B cell (primary cell): ENCODE results near the gene BANF2. TPM values are rescaled to one million over a fixed set of nuclear protein-coding genes. Genes with fewer than 3 reads are reported as not detected.

ENCODE experiments used
- ATAC-seq: fragments of 200-7000 bp; cut with Tn5 transposase; one replicate; pipeline ENCODE4 v1.10.0; 2021; ENCODE audit warnings: low read depth, mild to moderate bottlenecking, moderate number of reproducible peaks, moderate library complexity
- CTCF ChIA-PET: fragments of 350-600 bp; sonication (Branson Sonifier 250); formaldehyde crosslinking; loops from one replicate; lab custom pipeline; 2021; ENCODE audit warnings: antibody characterized with exemption, inconsistent platforms; lab: Charles Lee
- POLR2A ChIA-PET: fragments of 350-600 bp; sonication (Branson Sonifier 250); formaldehyde crosslinking; loops from one replicate; lab custom pipeline; 2021; ENCODE audit warnings: antibody characterized with exemption; lab: Charles Lee
- DNase-seq: peaks from one replicate; pipeline ENCODE4 v3.0.0; 2013
- H2AFZ ChIP-seq: 2 replicates; pipeline ENCODE4 v1.6.1; 2012; ENCODE audit warnings: mild to moderate bottlenecking, low read depth, low read length; ENCODE audit not compliant: insufficient read depth, poor library complexity, severe bottlenecking
- H3K27ac ChIP-seq, 2 donors: 1 replicate in 1 of 2; 2 replicates in 1 of 2; pipeline ENCODE4 v1.5.1; 2012 to 2013; ENCODE audit warnings: low read length in 2 of 2, mild to moderate bottlenecking in 2 of 2, moderate library complexity in 1 of 2
- H3K27me3 ChIP-seq, 4 experiments: fragments of 200-600 bp in 1 of 4; sonication (generic) in 1 of 4; replicated peaks in 1 of 4; 1 replicate in 2 of 4; 2 replicates in 2 of 4; pipeline versions ENCODE4 v1.6.1 to v1.7.0; 2013 to 2016; ENCODE audit warnings: low read length in 3 of 4, mild to moderate bottlenecking in 2 of 4, mixed read lengths in 1 of 4, moderate library complexity in 1 of 4; ENCODE audit not compliant: insufficient read depth in 4 of 4, control insufficient read depth in 3 of 4; ENCODE audit errors: control extremely low read depth in 1 of 4
- H3K36me3 ChIP-seq, 2 experiments: replicated peaks in 1 of 2; 1 replicate in 1 of 2; 2 replicates in 1 of 2; pipeline versions ENCODE4 v1.6.1 to v1.7.1; 2013; ENCODE audit warnings: low read length in 1 of 2; ENCODE audit not compliant: insufficient read depth in 2 of 2, control insufficient read depth in 1 of 2; ENCODE audit errors: control extremely low read depth in 1 of 2, extremely low read depth in 1 of 2
- H3K4me1 ChIP-seq, 2 donors: fragments of 200-600 bp in 1 of 2; sonication (generic) in 1 of 2; 1 replicate in 1 of 2; 2 replicates in 1 of 2; pipeline versions ENCODE4 v1.5.1 to v1.6.1; 2013 to 2017; ENCODE audit warnings: low read length in 2 of 2; ENCODE audit not compliant: control insufficient read depth in 2 of 2, insufficient read depth in 2 of 2
- H3K4me2 ChIP-seq: replicated peaks from 2 replicates; pipeline ENCODE3; 2012; ENCODE audit warnings: mild to moderate bottlenecking, low read depth, low read length; ENCODE audit not compliant: poor library complexity, severe bottlenecking
- H3K4me3 ChIP-seq, 5 experiments: fragments of 200-600 bp in 1 of 5; sonication (generic) in 1 of 5; 1 replicate in 3 of 5; 2 replicates in 2 of 5; pipeline versions ENCODE4 v1.5.1 to v1.7.0; 2011 to 2016; ENCODE audit warnings: low read length in 4 of 5, mild to moderate bottlenecking in 4 of 5, low read depth in 2 of 5, control low read depth in 1 of 5, moderate library complexity in 1 of 5; ENCODE audit not compliant: insufficient read depth in 1 of 5; ENCODE audit errors: control extremely low read depth in 1 of 5, extremely low read depth in 1 of 5
- H3K79me2 ChIP-seq: fragments of 200-600 bp; sonication (generic); one replicate; pipeline ENCODE4 v1.6.0; 2016; ENCODE audit warnings: low read length; ENCODE audit not compliant: control insufficient read depth, insufficient read depth
- H3K9ac ChIP-seq: fragments of 200-600 bp; sonication (generic); 2 replicates; pipeline ENCODE4 v1.6.1; 2017; ENCODE audit warnings: mild to moderate bottlenecking, low read length, moderate library complexity
- H3K9me3 ChIP-seq, 3 donors: one replicate each; pipeline versions ENCODE4 v1.6.1 to v1.7.1; 2013; ENCODE audit warnings: low read length in 2 of 3; ENCODE audit not compliant: control insufficient read depth in 2 of 3, insufficient read depth in 1 of 3; ENCODE audit errors: control extremely low read depth in 1 of 3
- H4K20me1 ChIP-seq: 2 replicates; pipeline ENCODE4 v1.6.0; 2012; ENCODE audit warnings: mild to moderate bottlenecking, low read length; ENCODE audit not compliant: insufficient read depth, control insufficient read depth, poor library complexity, severe bottlenecking
- H3K27ac Mint-ChIP-seq: one replicate; pipeline ENCODE4 v1.8.0; 2021; ENCODE audit warnings: mixed read lengths
- H3K27me3 Mint-ChIP-seq: one replicate; pipeline ENCODE4 v1.8.0; 2021; ENCODE audit warnings: mixed read lengths
- H3K4me1 Mint-ChIP-seq: one replicate; pipeline ENCODE4 v1.8.0; 2021; ENCODE audit warnings: mixed read lengths
- H3K4me3 Mint-ChIP-seq: one replicate; pipeline ENCODE4 v1.8.0; 2021; ENCODE audit warnings: mixed read lengths
- H3K9me3 Mint-ChIP-seq: one replicate; pipeline ENCODE4 v1.8.0; 2022; ENCODE audit warnings: mixed read lengths; ENCODE audit not compliant: insufficient read depth
- CTCF ChIP-seq: fragments of 200-600 bp; IDR thresholded peaks from one replicate; pipeline ENCODE4 v1.8.0; 2022; ENCODE audit warnings: antibody characterized with exemption, mild to moderate bottlenecking
- EZH2 ChIP-seq: IDR thresholded peaks from 2 replicates; pipeline ENCODE4 v1.6.1; 2012; ENCODE audit warnings: borderline replicate concordance, low read depth, mild to moderate bottlenecking, moderate library complexity, low read length; ENCODE audit not compliant: insufficient read depth, poor library complexity, severe bottlenecking
- WGBS: methylation state at CpG from one replicate; pipeline ENCODE4 v1.1.5; 2013; ENCODE audit warnings: missing lambda C conversion rate; ENCODE audit not compliant: insufficient coverage; 5-methylcytosine and 5-hydroxymethylcytosine counted together
- intact Hi-C: fragments of 100-400 bp; cut with micrococcal nuclease; formaldehyde crosslinking; loops from one replicate; pipeline ENCODE4 v1.10.0; 2022
- polyA plus RNA-seq: library from polyadenylated mRNA; depleted of rRNA; stranded (reverse); fragments of >200 nt; gene quantifications from 2 replicates; pipeline ENCODE4 v1.2.3, GENCODE V29; 2012
- total RNA-seq, 2 donors: library from RNA; stranded (reverse); fragments of 120-200 nt in 1 of 2; gene quantifications; 1 replicate in 1 of 2; 2 replicates in 1 of 2; pipeline versions ENCODE4 v1.2.3 to v1.2.4, GENCODE V29; 2013 to 2022

The BANF2 gene
- total and polyA plus RNA-seq, 2 donors (not counting 1 experiment from before 2014, with no cell fraction given), result not detected

- H3K9me3 ChIP-seq, result no peaks in the 10 kb centered on the region
- no peak overlapping the region for H3K4me2 ChIP-seq
- Mint-ChIP-seq H3K4me3 (no peak overlapping the region), H3K9me3 (no peaks in the 10 kb centered on the region), H3K27me3 (no peaks in the 10 kb centered on the region), H3K27ac (no peak overlapping the region), H3K4me1 (peaks cover 11% of the 10 kb centered on the region)
- H3K4me1 ChIP-seq, result peaks cover 0 to 6% of the 10 kb centered on the region in 2 donors
- no peaks in the 10 kb centered on the region for H3K36me3 ChIP-seq
- DNase-seq (no peak), ATAC-seq (no peak)
- no peak overlapping the region for H3K27ac ChIP-seq
- ChIA-PET CTCF (no interaction called here), POLR2A (no interaction called here)
- H4K20me1 ChIP-seq, result peaks cover 19% of the 10 kb centered on the region
- H3K79me2 ChIP-seq, result peaks cover 58% of the 10 kb centered on the region
- H3K27me3 ChIP-seq, result no peaks in the 10 kb centered on the region
- H3K9ac ChIP-seq, result no peak overlapping the region
- TF ChIP-seq EZH2 (no peak), CTCF (no peak)
- 92% methylated on average over 4 of the region's 7 CpGs for WGBS
- no peak overlapping the region for H3K4me3 ChIP-seq
- H2AFZ ChIP-seq, result no peak overlapping the region
- intact Hi-C loops, result no loop called here
These were observed 26.7 kb upstream of the BANF2 start for GRCh38 chr20:17673084-17673483.

- TF ChIP-seq CTCF (no peak), EZH2 (no peak)
- Histone ChIP-seq H3K4me3 (no peak overlapping the region), H2AFZ (no peak overlapping the region), H4K20me1 (peaks cover 19% of the 10 kb centered on the region), H3K79me2 (peaks cover 51% of the 10 kb centered on the region), H3K4me1 (peaks cover 2 to 7% of the 10 kb centered on the region in 2 donors), H3K4me2 (no peak overlapping the region), H3K9me3 (no peaks in the 10 kb centered on the region), H3K27ac (no peak overlapping the region), H3K36me3 (no peaks in the 10 kb centered on the region), H3K9ac (no peak overlapping the region), H3K27me3 (no peaks in the 10 kb centered on the region)
- H3K27ac Mint-ChIP-seq, result no peak overlapping the region
- H3K9me3 Mint-ChIP-seq, result no peaks in the 10 kb centered on the region
- ChIA-PET CTCF (interaction anchor here (0.9 kb wide), 1 partner anchor 264 kb away, joined by 3 read pairs; no protein-coding TSS in a partner anchor), POLR2A (no interaction called here)
- no peak for ATAC-seq
- no peak for DNase-seq
- peaks cover 17% of the 10 kb centered on the region for H3K4me1 Mint-ChIP-seq
- intact Hi-C loops, result no loop called here
- H3K4me3 Mint-ChIP-seq, result no peak overlapping the region
- 99% methylated on average over 9 of the region's 9 CpGs for WGBS
- H3K27me3 Mint-ChIP-seq, result no peaks in the 10 kb centered on the region
These were observed 24.8 kb upstream of the BANF2 start for GRCh38 chr20:17674722-17675518.
